HG03097 (cell line): Measurements from ENCODE around the gene GRID1.
"Not testable (repeated sequence)": the region's sequence is repeated elsewhere in the genome, so short reads cannot be mapped to it uniquely, and the experiment has no call there.

Experiments
- ATAC-seq: cut with Tn5 transposase; IDR thresholded peaks from one replicate; pipeline ENCODE4 v1.9.1; 2021; ENCODE audit not compliant: unreplicated experiment, low FRiP score

The GRID1 gene

DNA sequence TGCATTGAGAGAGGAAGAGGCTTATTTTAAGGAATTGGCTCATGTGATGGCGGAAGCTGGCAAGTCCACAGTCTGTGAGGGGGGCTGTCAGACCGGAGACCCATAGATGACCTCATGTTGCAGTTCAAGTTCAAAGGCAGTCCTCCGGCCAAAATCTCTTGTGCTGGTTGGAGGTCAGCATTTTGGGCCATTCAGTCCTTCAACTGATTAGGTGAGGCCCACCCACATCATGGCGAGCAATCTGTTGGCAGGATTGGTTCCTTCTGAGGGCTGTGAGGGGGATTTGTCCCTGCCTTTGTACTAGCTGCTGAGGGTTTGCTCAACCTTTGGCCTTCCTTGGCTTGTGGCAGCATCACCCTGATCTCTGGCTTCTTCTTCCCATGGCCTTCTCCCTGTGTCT is 290.1 kb downstream of the GRID1 start:
- not testable (repeated sequence) for ATAC-seq

DNA sequence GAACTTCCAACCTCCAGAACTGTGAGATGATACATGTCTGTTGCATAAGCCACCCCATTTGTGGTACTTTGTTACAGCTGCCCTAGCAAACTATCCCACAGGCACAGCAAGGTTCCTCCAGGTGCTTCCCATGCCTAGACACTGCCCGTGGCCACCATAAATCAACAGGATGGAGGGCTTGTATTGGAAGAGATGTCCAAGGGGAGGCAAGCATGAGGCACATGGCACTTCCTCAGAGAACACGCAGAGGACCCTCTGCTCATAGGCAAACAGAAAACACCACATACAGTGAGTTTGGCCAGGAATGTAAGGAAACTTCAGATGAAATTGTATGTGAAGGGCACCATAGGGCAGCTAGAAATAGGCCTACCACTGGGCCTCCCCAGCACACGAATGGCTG is 291.1 kb downstream of the GRID1 start:
- ATAC-seq = no peak

DNA sequence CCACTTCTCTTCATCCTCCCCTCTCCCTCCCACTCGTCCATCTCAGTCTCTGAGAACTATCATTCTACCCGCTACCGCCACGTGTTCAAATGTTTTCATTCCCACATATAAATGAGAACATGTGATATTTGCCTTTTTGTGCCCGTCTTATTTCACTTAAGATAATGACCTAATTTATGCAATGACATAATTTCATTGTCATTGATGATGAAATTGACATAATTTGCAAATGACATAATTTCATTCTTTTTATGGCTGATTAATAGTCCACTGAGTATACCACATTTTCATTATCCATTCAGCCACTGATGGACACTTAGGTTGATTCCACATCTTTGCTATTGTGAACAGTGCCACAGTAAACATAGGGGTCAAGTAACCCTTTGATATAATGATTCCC is 292.3 kb downstream of the GRID1 start:
- no peak for ATAC-seq

DNA sequence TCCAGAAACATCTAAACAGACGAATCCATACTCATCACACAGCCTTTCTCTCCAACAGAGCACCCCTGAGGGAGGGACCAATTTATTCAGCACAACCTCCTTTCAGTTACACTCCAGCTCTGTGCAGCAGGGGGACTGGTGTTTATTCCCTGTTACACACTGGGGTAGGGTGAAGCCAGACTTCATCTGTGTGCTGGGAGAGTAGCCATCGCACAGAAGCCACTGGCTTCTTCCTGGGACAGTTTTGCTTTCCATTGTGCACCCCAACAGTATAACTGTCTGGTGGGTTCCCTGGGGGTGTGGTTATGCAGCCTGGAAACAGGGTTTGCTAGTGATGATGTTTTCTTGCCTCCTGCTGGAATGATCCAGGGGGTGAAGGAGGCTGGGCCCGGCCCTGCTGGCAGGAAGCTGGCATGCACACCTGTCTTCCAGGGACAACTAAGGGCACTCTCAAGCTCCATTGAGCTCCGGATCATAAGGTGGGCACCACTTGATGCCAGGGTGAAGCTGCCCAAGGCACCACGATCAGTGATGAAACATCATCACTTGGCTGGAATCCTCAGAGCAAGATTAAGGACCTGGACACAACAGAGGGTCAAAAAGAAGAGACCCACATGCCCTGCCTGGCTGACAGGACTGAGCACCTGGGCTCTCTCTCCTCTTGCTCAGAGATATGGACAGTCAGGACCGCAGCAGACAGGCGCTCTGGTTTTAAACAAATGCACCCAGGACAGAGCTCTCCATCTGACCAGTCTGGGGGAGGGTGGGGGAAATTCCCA is 293.2 kb downstream of the GRID1 start:
- no peak for ATAC-seq

DNA sequence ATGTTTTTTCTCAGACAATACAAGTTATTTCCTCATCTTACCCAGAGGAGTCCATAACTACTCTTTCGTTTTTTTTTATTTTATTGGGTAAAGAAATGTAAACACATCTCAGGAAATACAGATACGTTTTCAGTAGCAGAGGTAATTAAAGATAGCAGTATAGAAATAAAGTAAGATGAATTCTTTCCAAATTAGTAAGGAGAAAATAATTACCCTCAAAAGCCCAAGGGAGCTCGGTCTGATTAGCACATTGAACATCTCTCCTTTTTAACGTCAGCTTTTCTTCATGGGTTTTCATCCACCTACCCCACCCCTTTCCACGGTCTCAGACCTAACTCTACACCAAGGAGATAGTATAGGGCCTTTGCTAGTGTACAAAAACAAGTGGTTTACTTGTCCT is 294.2 kb downstream of the GRID1 start:
- ATAC-seq = no peak

DNA sequence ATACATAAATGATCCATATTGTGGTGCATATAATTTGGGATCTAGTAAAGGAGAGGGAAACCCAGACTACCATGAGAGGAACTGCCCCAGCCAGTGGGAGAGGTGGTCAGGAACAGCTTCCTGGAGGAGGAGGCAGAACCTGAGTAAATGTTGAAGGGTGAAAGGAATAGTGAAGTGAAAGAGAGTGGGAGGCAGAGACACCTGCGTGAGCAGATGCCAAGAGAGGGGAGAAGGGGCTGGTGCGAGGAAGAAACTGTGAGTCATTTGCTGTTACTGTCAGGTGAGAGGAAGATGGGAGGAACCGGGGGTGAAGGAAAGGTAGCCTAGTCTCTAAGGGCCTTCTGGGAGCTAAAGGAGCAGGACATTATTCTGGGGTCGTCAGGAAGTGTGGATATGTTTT is 294.8 kb downstream of the GRID1 start:
- ATAC-seq = no peak

DNA sequence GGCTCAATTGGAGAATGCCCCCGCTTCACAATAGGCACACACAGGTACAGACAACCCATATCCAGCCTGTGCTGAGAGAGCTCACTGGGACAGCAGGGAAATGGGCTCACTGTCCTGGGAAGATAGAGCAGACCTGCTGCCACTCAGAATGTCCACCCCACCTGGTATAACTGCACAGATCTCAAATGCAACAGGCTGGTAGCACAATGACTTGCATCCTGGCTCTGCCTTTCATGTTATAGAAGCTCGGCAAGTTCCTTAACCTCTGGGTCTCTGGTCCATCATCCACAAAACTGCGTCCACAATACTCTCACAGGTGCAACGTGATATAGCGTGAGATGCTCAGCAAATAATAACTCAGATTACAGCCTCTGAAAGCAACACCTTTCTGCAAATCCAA is 295.4 kb downstream of the GRID1 start:
- ATAC-seq = no peak

DNA sequence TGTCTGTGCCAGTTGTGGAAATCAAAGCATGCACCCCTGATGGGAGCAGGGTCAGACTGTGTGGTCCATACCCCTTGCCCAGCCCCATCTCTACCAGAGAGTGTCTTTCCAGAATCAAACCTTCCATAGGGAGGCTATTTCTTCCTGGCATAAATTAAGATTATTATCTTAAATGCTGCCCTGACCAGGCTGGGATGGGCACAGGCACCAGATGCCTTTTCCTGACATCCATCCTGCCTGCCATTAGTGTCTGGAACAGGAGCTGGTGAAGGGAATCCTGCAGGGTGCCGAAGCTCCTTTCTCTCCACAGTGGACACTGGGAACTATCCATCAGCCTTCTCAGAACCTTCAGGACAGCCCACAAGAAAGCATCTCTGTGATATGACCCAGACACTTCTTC is 296.3 kb downstream of the GRID1 start:
- ATAC-seq = no peak

DNA sequence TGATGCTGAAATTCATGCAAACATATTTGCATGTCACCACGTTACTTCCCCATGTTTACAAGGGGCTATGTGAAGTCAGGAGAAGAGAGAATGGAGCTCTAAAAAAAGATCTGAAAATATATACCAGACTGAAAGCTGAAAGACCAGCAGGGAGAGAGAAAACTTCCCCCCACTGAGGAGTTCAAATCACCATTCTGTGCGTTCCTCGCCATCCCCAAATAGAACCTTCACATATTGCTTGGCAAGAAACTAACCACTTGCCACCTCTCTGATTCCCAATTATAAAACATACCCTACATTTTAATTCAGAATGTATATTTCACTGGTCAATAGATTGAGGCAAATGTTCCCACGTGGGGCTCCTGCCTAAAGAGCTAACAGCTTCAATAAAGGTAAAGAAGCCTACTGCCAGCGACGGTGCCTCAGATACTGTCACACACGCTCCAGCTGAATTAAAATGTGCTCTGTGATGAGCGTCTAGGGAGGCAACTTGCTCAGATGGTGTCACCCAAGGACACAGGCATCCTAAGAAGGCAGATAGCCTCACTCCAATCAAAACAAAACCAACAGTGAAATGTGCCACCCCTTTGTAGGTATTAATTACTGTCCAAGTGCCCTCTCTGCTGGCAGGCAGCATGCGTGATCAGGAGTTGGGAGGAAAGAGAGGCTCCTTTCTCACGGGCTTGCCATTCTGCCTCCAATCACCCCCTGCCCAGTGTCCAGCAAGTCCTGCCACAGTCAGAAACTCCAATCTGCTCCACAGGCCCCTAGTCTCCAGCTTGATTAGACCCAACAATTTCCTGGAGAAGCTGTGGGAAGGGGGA is 298.2 kb downstream of the GRID1 start:
- no peak for ATAC-seq

DNA sequence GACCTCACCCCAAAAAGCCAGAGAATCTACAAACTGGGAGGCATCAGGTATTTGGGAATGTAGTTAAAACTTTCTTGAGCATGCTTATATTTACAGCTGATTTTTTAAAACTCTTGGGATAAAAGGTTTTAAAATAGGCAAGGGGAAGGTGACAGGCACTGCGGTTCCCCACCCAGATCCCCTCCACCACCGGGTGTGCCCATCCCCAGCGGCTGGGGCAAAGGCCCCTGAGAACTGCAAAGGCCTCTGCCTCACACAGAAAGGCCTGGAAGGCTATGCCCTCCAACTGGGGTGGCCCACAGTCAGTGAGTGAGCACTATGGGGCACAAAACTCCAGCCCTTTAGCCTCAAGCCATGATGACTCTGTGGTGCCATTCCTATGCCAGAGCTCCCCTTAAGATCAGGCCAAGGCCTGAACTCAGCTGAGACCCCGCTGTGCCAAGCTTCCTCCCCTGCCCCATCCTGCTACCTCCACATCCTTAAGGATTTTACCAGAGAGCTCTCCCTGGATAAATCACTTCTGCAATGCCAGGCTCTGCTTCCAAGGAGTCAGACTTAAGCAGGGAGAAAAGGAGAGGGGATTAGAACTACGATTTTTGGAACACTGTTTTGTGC is 299.1 kb downstream of the GRID1 start:
- ATAC-seq = no peak

DNA sequence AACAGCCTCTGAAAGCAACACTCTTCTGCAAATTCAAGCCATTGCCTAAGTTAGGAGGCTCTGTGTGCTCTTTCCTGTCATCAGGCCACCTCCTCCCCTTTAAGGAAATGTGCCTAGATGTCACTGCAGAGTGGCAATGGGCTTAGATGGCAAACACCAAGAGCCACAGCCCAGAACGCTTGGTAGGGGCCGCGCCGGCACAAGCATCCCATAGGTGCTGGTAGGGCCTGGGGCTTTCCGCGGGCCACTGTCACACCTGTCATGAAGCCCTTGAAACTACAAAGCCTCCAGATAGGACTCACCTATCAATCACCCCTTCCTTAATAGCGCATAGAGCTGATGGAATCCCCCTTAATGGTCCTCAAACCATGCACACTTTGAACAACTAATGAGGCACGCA is 299.9 kb downstream of the GRID1 start:
- ATAC-seq = no peak

DNA sequence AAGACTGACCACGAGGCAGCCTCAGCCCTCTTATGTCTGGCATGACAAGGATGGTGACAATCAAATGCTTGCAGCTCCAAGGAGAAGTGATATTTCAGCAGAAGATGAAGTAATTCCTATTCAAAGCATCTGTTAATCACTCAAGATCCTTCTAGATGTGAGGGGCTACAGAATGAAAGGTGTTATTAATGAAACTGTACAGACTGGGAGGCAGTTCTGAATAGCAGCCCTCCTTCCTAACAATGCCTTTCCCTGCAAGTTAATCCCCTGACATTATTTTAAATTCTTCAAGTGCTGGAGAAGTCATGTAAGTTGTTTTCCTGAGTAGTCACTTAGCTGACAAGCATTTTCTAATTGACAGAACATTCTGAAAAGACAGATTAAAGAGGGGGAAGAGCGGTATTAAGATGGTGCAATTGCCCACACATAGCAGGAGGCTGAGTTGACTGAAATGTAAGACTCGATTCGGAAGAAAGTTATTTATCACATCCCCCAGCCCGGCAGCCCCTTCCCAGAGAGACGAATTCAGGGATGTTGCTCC is 300.8 kb downstream of the GRID1 start:
- ATAC-seq = no peak

DNA sequence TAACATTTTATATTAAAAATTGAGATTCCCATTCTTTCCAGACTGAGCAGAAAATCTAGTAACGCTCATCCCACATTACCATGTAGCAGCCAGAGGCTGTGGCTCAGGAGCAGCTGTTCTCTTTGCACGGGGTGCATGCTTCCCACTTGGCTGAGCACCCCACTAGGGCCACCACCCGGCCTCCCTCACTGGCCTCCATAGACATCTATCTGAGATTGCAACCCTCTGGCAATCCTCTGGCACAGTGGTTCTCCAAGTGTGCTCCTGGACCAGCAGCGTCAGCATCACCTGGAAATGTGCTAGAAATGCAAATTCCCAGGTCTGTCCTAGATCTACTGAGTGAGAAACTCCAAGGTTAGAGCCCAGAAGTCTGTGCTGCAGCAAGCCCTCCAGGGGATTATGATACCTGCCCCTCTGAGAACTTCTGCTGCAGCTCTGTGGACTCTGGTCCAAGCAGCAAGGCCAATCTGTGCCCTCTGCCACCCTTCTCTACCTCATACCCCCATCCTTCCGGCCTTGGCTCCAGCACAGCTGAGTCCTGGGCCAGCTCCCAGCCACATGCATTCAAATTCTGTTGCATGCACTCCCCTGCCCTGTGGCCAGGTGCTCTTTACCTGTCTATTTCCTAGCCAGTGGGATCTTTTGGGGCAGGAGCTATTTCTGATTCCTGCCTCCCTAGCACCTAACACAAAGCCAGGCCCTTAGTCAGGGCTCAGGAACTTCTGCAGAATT is 301.5 kb downstream of the GRID1 start:
- no peak for ATAC-seq

DNA sequence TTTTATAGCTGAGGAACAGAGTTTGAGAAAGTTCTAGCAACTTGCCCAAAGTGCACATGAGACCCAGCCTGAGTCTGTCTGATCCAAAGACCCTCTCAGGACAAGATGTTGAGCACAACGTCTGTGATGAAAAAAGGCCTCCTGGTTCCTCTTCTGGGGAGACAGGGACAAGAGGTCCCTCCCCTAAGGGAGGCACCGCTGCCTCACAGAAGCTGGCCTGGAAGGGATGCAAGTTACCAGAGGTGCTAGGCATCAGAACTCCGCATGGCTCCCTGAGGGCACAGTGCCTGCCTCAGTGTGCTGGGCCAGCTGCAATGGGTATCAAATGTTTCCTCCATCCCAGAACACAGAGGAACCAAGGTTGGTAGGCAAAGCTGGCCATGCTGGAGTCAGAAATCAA is 302.4 kb downstream of the GRID1 start:
- no peak for ATAC-seq

DNA sequence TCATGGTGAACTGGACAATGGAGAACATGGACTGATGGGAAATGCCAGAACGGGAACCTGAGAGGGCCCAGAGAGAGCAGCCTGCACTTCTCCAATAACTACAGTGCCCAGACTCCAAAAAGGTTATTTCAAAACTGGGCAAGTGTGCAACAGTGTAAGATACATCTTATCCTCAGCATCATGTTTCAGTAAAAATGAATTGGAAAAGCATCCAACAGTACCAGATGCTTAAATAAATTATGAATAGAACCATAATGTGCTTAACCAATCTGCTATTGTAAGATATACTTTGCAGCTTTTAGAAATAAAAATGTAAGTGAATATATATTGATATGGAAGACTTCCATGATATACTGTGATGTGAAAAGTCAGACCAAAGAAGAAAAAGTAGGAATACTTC is 303.3 kb downstream of the GRID1 start:
- no peak for ATAC-seq

DNA sequence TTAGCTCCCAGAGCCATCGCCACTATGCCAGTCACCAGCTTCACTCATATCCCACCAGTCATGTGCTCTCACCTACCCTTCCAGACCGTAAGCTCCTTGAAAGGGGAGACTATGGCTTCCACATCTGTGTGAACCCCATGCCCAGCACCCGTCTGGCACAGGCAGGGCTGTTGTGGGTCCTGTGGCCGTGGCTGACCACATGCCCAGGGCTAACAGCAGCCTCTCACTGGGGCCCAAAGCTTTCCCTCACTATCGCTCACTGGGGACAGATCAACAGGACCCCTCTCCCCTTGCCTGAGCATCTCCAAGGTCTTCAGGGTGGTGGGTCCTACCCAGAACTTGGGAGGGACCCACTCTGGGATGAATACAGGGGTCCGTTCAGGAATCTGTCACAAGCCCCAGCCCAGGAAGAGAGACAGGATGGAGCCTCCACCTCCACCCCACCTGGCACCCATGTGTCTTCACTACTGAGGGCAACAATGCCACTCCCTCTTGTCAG is 303.9 kb downstream of the GRID1 start:
- ATAC-seq = no peak

DNA sequence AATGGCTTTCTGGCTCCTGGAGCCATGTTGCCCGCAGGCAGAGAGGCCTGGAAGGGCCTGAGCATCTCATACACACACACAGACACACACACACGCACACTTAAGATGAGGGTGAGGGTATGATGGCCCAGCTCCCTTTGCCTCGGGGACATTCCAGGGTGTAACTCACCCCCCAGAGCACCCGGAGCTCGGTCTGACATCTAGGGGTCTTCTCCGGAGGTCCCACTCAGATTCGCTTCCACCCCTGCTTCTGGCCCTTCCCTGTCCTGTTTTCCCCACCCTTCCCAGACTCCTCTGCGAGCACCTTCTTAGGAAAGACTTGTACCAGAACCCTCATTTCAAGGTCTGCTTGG is 304.4 kb downstream of the GRID1 start:
- no peak for ATAC-seq

DNA sequence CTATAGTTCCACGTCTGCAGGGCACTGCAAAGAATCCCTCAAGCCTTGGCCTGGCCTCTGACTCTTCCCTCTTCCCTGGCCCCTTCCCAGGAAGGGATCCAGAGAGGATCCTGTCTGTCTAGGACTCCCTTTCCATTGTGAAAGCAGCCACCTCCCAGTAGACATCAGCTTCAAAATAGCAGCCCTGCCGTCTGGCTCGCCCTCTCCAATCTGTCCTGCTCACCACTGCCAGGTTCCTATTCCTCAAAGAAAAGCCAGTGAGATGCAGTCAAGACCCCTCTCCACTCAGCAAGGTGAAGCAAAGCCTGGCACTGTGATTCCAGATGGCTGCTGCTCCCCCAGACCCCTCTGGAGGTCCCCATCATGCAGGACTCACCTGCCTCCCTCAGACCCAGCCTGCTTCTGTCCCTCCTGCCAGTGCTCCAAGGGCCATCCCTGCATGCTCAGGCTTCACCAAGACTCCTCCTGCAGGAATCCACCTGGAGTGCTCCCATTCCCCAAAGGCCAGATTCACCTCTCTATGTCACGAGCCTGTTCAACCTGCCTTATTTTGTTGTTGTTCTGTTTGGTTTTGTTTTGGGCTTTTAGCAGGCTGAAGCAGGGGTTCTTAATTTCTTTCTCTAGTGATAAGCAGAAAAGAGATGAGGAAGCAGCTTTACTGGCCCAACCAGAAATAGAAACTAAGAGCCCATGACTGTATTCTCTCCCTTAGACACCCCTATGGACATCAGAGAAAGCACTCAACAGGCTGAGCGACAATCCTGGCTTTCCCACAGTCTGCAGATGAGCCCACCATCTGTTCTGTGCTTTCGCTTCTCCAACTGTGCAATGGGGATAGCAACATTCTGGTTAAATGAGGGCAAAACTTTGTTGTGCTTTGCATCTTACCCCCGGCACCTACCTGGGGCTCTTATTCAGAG is 305.1 kb downstream of the GRID1 start:
- no peak for ATAC-seq

DNA sequence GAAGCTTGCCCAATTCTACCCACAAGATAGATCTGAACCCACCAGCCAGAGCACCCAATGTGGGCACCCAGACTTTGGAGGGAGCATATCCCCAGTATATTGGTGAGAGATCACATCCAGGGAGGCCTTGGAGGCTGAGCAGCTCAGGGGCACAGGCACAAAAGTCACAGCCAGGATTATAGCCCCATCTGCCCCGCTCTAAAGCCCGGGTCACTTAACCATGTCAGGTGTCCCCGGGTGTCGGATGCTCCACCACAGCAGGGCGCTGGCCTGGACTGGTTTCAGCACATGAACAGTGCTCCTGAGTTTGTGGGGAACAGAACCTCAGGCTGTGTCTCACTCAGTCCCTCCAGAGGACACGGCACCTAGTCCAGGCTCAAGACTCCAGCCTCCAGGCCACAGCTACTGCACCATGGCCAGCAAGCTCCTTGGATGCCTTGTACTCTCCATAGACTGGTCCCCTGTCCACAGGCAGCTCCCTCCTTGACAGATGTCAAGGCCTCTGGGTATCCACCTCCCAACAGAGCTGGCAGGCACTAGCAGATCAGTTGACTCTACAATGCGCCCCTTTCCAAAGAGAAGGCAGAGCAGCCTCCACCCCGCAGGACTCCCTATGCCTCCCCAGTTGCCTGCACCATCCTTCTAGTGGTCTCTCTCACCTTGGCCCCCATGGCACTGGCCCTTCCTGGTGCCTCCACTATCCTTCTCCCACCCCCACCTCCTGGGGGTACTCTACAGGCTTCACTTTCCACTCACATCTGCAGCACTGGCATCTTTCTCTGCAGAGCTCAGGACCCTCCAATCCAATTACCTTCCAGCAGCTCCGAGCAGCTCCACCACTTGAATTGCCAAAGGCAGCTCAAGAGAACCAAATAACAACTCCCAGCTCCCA is 306.0 kb downstream of the GRID1 start:
- ATAC-seq = no peak
